NCI-H2196 (cell line): ENCODE data around the gene CNDP1.

ENCODE experiments used
- DNase-seq: peaks from one replicate; lab custom pipeline; 2025; ENCODE audit not compliant: unreplicated experiment; lab: John Stamatoyannopoulos, UW

CNDP1 gene

DNA sequence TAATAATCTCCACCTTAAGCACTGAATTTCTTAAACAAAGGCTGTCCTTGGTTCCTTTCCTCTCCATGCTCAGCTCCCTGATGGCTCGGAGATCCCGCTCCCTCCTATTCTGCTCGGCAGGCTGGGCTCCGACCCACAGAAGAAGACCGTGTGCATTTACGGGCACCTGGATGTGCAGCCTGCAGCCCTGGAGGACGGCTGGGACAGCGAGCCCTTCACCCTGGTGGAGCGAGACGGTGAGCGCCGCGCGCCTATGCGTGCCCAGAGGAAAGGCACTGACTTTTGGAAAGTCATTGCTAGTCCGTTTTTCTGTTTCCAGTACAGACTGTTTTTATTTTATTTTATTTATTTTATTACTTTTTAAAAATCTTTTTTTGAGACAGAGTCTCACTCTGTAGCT lies 28.5 kb upstream of the CNDP1 start:
- no peak for DNase-seq

DNA sequence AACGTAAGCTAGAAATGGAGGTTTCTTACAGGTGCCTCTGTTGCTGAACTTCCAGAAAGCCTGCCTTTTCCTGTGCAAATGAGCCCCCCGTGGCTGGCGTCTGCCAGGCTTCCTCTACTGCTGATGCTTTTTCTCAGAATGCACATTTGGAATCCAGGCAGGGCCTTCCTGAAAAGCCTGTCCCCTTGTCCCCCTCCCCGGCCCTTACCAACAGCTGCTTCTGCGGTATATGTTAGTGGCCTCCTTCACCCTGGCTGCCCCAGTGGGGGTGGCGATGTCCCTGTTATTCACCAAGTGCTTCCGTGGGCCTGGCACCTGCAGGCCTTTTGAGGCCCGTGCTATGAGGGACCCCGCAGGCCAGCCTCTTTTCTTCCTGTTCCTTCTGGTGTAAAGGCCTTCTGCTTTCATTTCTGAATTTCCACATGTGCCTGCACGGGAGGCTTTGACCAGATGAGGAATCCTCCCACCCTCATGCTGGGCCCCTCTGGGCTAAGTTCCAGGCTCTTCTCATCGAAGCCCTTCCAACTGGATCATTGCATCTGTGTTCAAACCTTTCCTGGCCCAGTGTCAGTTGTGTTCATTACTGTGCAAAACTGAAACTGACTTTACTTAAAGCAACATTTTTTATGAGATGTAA lies 27.7 kb upstream of the CNDP1 start:
- DNase-seq, result no peak

DNA sequence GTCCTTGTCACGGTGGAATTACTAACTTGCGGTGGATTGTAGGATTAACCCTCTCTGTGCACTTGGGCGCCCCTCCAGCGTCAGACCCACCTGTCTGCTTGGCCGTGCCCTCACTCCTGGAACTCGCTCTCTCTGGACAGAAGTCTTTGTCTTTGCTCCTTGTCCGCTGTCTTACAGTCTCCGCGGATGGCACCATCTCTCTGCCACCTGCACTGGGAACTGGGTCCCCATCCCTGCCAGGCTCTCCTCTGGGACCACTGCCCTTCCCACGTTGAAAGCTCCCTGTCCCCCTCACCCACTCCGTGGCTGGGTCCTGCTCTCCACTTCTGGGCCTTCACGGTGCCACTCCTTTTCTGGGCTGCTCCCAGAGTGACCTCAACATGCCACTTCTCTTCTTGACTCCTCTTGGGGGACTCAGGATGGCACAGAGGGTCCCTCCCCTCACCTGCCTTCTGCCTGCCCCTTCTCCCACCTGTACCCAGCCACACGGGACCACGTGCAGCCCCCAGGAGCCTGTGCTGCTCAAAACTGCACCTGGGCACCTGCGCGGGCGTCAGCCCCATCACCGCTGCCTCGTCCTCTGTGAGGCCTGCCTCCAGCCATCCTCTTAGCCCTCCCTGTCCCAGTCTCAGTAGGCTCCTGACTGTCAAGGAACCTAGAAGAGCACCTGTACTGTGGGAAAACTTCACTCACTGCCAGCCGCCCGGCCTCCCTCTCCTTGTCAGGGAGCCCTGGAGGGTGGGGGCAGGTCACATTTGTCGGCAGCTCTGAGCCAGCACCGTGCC lies 27.0 kb upstream of the CNDP1 start:
- no peak for DNase-seq

DNA sequence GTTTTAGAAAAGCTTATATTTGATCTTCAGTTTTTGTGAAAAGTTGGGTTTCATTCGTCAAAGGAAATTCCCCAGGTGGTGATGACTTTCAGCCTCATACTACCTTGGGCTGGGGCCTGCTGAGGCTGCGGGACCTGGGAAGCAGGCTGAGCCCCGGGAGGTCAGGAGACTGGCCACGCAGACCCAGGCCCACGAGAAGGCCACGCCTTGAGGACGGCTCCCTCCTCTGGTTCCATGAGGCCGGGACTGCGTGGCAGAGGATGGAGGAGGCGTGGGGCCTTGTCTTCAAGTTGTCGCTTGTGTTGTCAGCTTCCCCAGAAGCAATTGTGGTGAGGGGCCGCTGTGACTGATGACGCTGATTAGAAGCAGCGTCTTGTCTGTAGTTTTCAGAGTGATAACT lies 26.4 kb upstream of the CNDP1 start:
- DNase-seq, result no peak

DNA sequence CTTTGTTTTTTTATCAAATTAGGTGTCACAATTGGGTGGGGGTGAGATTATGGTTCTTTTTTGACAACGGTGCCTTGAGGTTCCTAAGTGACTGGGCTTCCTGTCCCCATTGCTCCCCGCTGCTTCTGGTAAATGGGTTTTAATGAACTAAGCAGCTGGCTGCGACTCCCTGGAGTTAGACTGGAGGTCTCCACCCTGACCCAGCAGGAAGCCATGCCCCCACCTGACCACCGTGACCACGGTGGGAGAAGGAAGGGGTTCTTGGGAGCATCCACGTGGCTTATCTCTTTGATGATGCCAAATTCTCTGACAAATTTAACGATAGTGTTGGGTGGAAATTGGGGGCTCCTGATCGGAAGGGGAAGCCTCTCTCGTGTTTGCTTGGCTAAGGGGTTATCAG lies 25.9 kb upstream of the CNDP1 start:
- no peak for DNase-seq

DNA sequence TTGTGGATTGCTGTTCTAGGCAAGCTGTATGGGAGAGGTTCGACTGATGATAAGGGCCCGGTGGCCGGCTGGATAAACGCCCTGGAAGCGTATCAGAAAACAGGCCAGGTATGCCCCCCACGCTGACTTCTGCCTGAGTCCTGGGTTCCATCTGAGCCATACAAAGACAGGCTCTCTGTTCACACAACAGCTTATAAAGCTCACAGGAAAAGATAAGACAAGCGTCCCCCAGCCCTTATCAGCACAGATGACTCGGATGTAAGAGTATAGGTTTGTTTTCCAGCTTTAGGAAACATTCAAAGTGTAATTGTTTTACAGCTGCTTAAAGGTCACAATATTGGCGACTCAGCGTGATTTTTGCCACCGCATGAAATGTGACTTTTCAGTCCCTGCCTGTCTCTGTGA lies 25.5 kb upstream of the CNDP1 start:
- no peak for DNase-seq

DNA sequence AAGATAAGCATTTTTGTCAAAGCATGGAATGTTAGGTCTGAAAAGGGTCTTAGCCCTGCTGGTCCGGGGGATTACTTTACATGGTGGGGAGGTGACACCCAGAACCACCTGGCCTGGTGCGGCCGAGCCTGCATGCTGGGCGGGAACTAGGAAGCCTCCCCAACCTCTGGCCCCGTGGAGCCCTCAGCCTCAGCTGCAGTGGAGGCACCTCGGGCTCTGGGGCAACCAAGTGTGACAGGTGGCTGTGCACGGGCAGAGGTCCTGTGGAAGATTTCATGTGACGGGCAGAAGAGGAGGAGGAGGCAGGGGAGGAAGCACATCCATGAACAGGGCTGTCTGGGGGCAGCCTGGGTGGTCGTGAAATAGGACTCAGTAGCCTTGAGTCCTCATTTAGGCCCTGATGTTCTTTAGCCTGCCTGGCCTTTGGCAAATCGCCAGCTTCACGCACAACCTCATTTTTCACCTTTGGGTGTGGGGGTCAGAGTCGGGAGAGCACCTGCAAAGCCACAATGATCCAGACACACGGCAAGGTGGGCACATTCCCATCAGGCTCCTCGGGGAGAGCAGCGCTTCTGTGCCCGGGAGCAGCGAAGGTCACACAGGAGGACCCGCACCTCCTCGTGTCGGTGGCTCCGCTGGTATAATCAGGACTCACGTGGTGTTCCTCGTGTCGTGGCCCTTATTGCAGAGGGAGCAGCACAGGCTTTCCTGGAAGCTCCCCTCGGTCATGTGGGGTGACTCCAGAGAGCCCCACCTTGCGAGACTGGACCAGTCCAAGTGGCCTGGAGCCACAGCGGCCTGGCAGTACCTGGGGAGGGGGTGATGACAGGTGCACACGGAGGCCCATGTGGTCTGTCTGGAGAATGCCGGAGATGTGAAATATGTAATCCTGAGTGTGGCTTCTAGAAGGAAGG lies 24.2 kb upstream of the CNDP1 start:
- no peak for DNase-seq

DNA sequence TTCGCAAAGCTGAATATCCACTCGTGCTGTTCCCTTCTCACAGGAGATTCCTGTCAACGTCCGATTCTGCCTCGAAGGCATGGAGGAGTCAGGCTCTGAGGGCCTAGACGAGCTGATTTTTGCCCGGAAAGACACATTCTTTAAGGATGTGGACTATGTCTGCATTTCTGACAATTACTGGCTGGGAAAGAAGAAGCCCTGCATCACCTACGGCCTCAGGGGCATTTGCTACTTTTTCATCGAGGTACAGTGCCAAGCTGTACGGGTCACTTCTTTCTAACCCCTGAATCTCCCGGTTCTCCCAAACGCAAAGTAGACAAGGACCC lies 23.6 kb upstream of the CNDP1 start:
- DNase-seq, result no peak

DNA sequence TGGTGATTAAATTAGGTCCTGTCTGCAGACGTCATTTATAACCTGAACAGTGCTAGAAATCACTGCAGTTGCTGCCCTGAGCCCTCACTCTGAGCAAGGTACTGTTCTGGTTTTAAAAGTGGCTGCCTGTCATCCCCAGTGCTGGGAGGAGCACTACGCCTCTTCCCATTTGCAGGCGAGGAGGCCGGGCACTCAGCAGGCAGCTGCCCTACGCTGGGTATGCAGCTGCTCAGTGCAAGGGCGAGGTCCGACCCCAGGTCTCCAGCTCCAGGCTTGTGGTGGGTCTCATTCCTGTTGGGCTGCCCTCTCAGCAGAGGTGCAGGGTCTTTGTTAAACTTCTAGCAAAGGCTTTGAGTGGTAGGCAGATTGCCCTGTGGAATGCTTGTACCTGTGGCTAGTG lies 22.5 kb upstream of the CNDP1 start:
- DNase-seq, result no peak

DNA sequence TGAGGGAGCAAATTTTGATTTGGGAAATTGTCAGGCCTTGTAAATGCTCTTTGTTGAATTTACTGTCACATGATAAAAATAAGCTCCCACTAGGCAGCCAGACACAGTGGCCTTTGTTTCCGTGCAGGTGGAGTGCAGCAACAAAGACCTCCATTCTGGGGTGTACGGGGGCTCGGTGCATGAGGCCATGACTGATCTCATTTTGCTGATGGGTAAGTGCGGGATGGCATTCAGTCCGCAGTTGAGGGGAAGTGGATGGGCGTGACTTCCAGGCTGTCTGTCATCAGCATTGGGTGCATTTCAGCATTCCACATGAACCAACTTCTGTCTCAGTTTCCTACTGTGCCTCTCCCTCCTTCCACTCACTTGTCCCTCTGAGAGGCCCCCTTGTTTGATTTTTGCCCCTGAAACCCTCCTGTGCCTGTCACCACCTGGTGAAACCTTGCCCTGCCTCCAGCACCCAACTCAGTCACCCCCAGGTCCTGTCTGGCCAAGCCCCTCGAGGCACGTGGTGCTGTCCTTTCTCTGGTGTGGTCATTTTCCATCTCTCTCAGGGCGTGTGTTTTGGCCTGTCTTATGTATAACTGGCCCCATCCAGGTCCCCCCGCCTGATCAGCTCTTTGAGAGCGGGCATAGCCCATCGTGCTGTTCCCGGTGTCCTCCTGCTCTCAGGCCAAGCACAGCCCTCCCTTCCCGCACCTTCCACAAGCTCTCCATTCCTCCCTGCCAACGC lies 21.8 kb upstream of the CNDP1 start:
- no peak for DNase-seq

DNA sequence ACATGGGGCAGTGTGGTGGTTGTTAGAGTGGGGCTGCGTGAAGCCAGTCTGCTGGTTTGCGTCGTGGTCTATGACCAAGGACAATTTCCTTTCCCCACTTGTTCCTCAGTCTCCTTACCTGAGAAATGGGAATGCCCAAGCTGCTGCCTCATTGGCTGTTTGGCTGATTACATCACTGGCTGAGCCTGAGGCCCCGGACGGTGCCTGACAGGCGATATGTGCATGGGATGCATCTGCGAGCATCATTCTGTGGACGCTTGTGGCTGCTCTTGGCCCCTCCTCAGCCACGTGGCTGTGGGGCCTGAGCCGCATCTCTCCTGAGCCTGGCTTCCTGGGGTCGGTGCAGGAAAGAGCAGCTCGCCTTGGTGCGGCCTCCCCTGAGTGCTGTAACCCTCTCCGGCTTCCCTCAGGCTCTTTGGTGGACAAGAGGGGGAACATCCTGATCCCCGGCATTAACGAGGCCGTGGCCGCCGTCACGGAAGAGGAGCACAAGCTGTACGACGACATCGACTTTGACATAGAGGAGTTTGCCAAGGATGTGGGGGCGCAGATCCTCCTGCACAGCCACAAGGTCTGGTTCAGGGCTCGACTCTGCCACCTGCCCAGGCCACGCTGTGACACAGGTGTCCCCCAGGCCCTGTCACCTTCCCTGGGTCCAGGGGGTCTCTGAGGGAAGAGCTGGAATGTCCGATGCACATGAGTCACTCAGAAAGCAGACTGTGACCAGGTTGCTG lies 21.0 kb upstream of the CNDP1 start:
- no peak for DNase-seq

DNA sequence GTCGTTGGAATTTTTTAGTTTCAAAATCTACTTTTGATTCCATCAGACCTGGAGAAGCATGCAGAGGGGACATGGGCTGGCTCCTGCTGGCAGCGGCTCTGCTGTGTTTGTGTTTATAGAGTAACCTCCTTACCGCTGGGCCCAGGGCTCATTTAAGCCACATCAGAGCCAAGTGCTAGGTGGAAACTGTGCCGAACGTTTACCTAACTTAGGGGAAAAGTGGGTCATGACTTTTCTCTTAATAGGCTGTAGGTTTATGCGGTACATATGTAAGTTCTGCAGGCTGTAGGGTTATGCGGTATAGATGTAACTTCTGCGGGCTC lies 20.5 kb upstream of the CNDP1 start:
- no peak for DNase-seq

DNA sequence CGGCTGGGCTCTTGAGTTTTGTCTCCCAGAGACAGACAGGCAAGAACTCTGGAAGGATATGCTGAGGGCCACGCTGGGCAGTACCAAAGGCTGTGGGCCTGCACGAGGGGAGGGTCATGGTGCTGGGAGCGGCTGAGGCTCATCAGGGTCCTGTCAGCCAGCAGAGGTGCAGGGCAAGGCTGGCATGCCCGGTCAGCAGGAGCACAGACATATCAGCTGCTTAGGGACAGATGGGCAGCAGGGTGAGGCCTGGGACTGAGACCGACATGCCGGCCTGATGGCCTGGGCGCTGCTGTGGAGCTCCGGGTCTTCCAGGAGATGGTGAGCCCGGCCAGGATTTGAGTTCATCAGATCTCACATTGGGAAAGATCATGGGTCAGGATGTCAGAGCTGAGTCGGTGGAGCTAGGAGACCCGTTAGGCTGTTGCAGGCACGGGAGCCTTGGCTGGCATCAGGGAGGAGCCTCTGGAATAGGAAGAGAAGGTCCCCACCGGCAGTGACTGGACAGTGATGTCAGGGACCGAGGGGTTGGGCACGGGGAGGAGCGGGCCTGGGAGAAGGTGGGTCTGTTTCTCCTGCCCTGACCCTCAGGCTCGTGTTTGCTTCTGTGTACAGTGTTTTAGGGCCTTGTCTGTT lies 19.3 kb upstream of the CNDP1 start:
- no peak for DNase-seq

DNA sequence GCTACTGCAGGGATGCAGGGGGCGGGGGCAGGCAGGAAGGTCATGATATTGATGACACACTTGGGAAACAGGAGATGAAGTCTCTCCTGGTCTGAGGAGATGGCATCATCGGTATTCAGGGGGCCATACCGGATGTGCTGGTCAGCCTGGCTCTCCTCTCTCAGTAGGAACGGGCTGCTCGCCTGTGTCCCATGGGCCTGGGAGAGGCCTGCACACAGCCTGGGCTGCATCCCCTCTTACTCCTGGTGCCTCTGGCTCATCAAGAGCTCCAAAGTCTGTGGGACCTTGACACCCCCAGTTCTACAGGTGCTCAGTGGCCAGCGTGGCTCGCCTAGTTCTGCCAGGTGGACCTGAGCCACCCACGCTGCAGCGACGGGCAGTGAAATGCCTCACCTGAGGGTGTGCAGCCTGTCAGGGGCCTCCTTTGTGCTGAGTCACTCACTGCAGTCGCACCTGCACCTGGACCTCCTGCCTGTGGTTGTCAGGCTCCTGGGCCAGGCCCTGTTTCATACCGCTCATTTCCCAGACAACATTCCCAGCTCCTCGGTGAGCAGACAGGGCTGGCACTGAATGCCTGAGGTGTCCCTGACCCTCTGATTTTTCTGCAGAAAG lies 18.6 kb upstream of the CNDP1 start:
- DNase-seq, result no peak

DNA sequence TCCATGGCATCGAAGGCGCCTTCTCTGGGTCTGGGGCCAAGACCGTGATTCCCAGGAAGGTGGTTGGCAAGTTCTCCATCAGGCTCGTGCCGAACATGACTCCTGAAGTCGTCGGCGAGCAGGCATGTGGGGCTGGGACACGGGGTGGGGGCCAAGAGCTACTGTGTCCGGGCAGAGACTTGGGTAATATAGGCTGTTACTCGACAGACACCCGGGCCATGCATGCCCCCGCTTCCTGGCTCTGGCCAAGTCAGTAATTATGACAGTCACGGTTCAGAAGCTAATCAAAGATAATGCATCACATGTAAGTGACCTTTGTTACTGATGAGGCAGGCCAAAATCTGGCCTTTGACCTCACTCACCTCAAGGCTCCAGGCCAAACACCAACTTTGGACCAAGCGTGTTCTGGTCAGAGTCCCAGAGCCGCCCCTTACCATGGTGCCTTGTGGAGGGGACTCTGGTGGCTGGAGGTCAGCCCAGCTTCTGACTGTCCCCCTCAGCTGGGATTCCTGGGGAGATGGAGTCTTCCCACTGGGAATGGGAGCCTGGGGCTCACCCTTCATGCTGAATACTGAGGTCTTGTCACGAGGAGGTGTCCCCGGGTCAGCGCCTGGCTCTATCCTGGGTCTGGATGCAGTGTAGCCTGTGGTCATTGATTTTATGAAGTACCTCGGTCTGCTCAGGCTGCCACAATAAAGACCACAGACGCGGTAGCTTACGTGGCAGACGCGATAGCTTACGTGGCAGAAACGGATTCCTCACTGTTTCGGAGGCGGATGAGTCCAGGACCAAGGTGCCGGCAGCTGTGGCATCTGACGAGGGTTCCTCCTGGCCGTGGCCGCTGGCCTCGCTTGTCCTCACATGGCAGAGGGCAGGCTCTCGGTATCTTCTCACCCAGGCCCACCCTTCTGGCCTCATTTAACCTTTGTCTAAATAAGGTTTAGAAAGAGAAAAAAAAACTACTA lies 17.7 kb upstream of the CNDP1 start:
- no peak for DNase-seq

DNA sequence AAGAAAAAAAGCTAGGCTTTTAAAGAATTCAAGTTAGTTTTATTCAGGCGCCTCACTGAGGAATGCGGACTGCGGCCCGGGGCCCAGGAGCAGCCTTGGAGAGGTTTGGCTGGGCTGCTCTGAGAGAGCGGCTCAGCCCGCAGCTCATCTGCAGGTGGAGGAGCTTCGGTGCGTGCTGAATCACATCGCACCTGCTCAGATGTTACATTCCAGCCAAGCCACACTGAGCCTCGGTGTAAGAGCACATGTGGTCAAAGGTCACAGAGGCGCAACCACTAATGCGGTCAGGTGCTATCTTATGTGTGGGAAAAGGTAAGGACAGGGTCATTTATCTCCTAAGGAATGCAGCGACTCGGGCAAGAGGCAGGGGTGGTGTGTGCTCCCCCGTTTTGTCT lies 17.1 kb upstream of the CNDP1 start:
- DNase-seq, result no peak

DNA sequence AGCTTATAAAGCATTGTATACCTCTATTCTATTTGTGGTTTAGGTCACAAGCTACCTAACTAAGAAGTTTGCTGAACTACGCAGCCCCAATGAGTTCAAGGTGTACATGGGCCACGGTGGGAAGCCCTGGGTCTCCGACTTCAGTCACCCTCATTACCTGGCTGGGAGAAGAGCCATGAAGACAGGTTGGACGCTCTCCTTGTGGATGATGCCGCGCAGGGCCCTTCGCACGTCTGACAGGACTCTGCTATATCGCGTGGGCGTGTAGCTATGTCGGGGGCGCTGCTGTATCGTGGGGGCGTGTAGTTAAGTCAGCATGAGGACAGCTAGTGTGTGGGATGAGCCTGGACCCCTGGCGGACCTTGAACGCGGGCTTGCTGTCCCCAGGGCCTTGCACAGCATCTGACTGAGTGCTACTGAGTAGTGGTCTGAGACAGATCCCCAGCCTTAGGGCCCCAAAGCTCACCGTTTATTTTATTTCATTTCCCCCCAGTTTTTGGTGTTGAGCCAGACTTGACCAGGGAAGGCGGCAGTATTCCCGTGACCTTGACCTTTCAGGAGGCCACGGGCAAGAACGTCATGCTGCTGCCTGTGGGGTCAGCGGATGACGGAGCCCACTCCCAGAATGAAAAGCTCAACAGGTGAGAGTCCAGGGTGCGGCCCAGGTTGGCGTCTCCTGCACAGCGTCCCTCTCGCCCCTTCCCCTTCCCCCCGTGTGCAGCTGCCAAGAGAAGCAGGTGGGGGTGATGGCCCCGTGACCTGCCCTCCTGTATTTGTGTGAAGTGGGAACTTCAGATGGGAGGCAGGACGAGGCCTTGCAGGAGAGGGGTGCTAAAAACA lies 15.6 kb upstream of the CNDP1 start:
- DNase-seq, result no peak
